Endothelial cell of umbilical vein (primary cell): Measurements from ENCODE around the gene GLI3. TPM values are rescaled to one million over a fixed set of nuclear protein-coding genes. Genes with fewer than 3 reads are reported as not detected.
A peak's percentile ranks its signal among the peaks of the same experiment; 100 is the strongest.

Source experiments
- BruUV-seq: library from RNA; stranded (reverse); fragments of 400-500 nt; replicated peaks from 2 replicates; lab custom pipeline; 2021; lab: Mats Ljungman, UMichigan
- CTCF ChIA-PET: fragments of 300-600, 350-600 bp; sonication (Branson Sonifier 250); formaldehyde crosslinking; loops from one replicate; lab custom pipeline; 2021; ENCODE audit warnings: antibody characterized with exemption, inconsistent platforms; lab: Charles Lee
- POLR2A ChIA-PET: fragments of 300-600, 350-600 bp; sonication (Branson Sonifier 250); formaldehyde crosslinking; loops from one replicate; lab custom pipeline; 2021; ENCODE audit warnings: antibody characterized with exemption, inconsistent platforms; lab: Charles Lee
- DNase-seq: peaks from one replicate; pipeline ENCODE4 v3.0.0-alpha.2; 2011; ENCODE audit warnings: low read depth, low spot score
- FAIRE-seq: peaks from 2 replicates; lab custom pipeline; 2011; peaks lifted over from hg19 to GRCh38; lab: Jason Lieb, UNC
- H2AFZ ChIP-seq: 2 replicates; pipeline ENCODE4 v1.6.0; 2012; ENCODE audit warnings: low read depth, low read length, control low read depth, inconsistent platforms
- H3K27ac ChIP-seq: 2 replicates; pipeline ENCODE4 v1.5.1; 2011; ENCODE audit warnings: low read depth, mild to moderate bottlenecking, control low read depth, low read length, moderate library complexity; ENCODE audit not compliant: insufficient read depth
- H3K27me3 ChIP-seq, 2 experiments: 2 replicates each; pipeline versions ENCODE4 v1.6.0 to v1.6.1; 2011; ENCODE audit warnings: low read length in 2 of 2, mixed read lengths in 1 of 2; ENCODE audit not compliant: control insufficient read depth in 2 of 2, insufficient read depth in 2 of 2
- H3K36me3 ChIP-seq, 2 experiments: 2 replicates in 1 of 2; 3 replicates in 1 of 2; pipeline ENCODE4 v1.5.1; 2011; ENCODE audit warnings: low read length in 2 of 2, mild to moderate bottlenecking in 1 of 2, moderate library complexity in 1 of 2; ENCODE audit not compliant: control insufficient read depth in 2 of 2, insufficient read depth in 2 of 2; ENCODE audit errors: extremely low read depth in 1 of 2
- H3K4me1 ChIP-seq: 3 replicates; pipeline ENCODE4 v1.5.1; 2011; ENCODE audit warnings: mild to moderate bottlenecking, low read length; ENCODE audit not compliant: control insufficient read depth, insufficient read depth; ENCODE audit errors: extremely low read depth
- H3K4me2 ChIP-seq: 2 replicates; pipeline ENCODE4 v1.6.1; 2011; ENCODE audit warnings: low read length, control low read depth, mixed read lengths; ENCODE audit not compliant: insufficient read depth
- H3K4me3 ChIP-seq, 3 experiments: fragments of 200-600 bp in 1 of 3; sonication (generic), shearing (Covaris generic) in 1 of 3; replicated peaks in 1 of 3; 2 replicates each; pipeline ENCODE4 v1.5.1; 2011 to 2016; ENCODE audit warnings: control low read depth in 3 of 3, low read length in 3 of 3, mild to moderate bottlenecking in 2 of 3, inconsistent platforms in 1 of 3, low read depth in 1 of 3, moderate library complexity in 1 of 3; ENCODE audit not compliant: insufficient read depth in 1 of 3
- H3K79me2 ChIP-seq: 2 replicates; pipeline ENCODE4 v1.6.0; 2012; ENCODE audit warnings: low read length, inconsistent platforms; ENCODE audit not compliant: control insufficient read depth, insufficient read depth
- H3K9ac ChIP-seq: replicated peaks from 2 replicates; pipeline ENCODE3; 2011; ENCODE audit warnings: low read length, control low read depth; ENCODE audit not compliant: insufficient read depth; ENCODE audit errors: extremely low read depth
- H3K9me1 ChIP-seq: replicated peaks from 3 replicates; pipeline ENCODE4 v1.6.0; 2011; ENCODE audit warnings: mild to moderate bottlenecking, low read length; ENCODE audit not compliant: control insufficient read depth, insufficient read depth; ENCODE audit errors: extremely low read depth
- H3K9me3 ChIP-seq: replicated peaks from 2 replicates; pipeline ENCODE4 v1.5.1; 2012; ENCODE audit warnings: low read length, inconsistent platforms; ENCODE audit not compliant: control insufficient read depth, insufficient read depth
- H4K20me1 ChIP-seq: replicated peaks from 2 replicates; pipeline ENCODE3; 2011; ENCODE audit warnings: mild to moderate bottlenecking, low read length; ENCODE audit not compliant: control insufficient read depth, insufficient read depth; ENCODE audit errors: extremely low read depth
- CTCF ChIP-seq, 2 donors: IDR thresholded peaks; 1 replicate in 1 of 2; 2 replicates in 1 of 2; pipeline ENCODE4 v1.5.1; 2011; ENCODE audit warnings: low read length in 2 of 2, mild to moderate bottlenecking in 2 of 2, moderate library complexity in 2 of 2, control low read depth in 1 of 2, inconsistent platforms in 1 of 2, low read depth in 1 of 2; ENCODE audit not compliant: insufficient read depth in 1 of 2; ENCODE audit errors: extremely low read depth in 1 of 2
- EZH2 ChIP-seq: IDR thresholded peaks from 2 replicates; pipeline ENCODE4 v1.6.1; 2012; ENCODE audit warnings: borderline replicate concordance, low read depth, mild to moderate bottlenecking, moderate library complexity, low read length, inconsistent platforms; ENCODE audit not compliant: severe bottlenecking
- FOS ChIP-seq: IDR thresholded peaks from 2 replicates; pipeline ENCODE4 v1.6.1; 2011; ENCODE audit warnings: mild to moderate bottlenecking, low read length, moderate library complexity, borderline replicate concordance; ENCODE audit not compliant: insufficient read depth
- GATA2 ChIP-seq: IDR thresholded peaks from 2 replicates; pipeline ENCODE4 v1.7.0; 2011; ENCODE audit warnings: low read depth, mild to moderate bottlenecking, moderate library complexity, mixed read lengths, low read length; ENCODE audit not compliant: insufficient read length, insufficient read depth
- JUN ChIP-seq: IDR thresholded peaks from 2 replicates; pipeline ENCODE4 v1.6.1; 2011; ENCODE audit warnings: borderline replicate concordance, low read depth; ENCODE audit not compliant: insufficient read length, insufficient read depth
- MAX ChIP-seq: IDR thresholded peaks from 2 replicates; pipeline ENCODE4 v1.6.1; 2011; ENCODE audit not compliant: insufficient read depth, insufficient read length
- MYC ChIP-seq: IDR thresholded peaks from one replicate; pipeline ENCODE4 v1.6.1; 2011; ENCODE audit warnings: mild to moderate bottlenecking, low read depth, low read length
- POLR2A ChIP-seq: IDR thresholded peaks from 2 replicates; pipeline ENCODE4 v1.6.1; 2012; ENCODE audit warnings: low read depth, mild to moderate bottlenecking, control low read depth, low read length
- POLR2AphosphoS5 ChIP-seq: IDR thresholded peaks from 2 replicates; pipeline ENCODE4 v1.6.1; 2012; ENCODE audit warnings: low read depth, mild to moderate bottlenecking, control low read depth, low read length, moderate library complexity; ENCODE audit not compliant: insufficient read depth
- dilution Hi-C: fragments of 300-500 bp; cut with MboI; formaldehyde crosslinking; loops from one replicate; pipeline ENCODE4 v1.15.0; 2019; ENCODE audit warnings: low sequenced_read_pairs; ENCODE audit not compliant: extremely low pct_ligation_motif_present
- intact Hi-C: fragments of 100-400 bp; cut with micrococcal nuclease; formaldehyde crosslinking; loops from one replicate; pipeline ENCODE4 v1.10.0; 2022
- polyA plus RNA-seq, 4 experiments: library from polyadenylated mRNA; depleted of rRNA in 3 of 4; stranded (reverse) in 3 of 4; unstranded in 1 of 4; fragments of >200 nt; gene quantifications; 2 replicates each; pipeline versions ENCODE4 v1.2.1 to v1.2.3, GENCODE V29; 2011 to 2012; ENCODE audit warnings: missing spikeins in 1 of 4
- total RNA-seq: library from RNA; stranded (reverse); gene quantifications from 2 replicates; pipeline ENCODE4 v1.2.3, GENCODE V29; 2021

The GLI3 gene
- total and polyA plus RNA-seq, 2 donors (not counting 3 experiments of a cell fraction or from before 2014, with no cell fraction given), result 6.0 to 24.9 TPM

- CTCF ChIA-PET, result interaction anchor here (1.1 to 2.9 kb wide), 4 partner anchors 11 to 876 kb away, joined by 3 to 9 read pairs (median 4); no protein-coding TSS in a partner anchor
- no peak for DNase-seq
- Histone ChIP-seq H2AFZ (no peak overlapping the region), H3K27ac (no peak overlapping the region), H4K20me1 (no peaks in the 10 kb centered on the region), H3K4me1 (no peaks in the 10 kb centered on the region), H3K36me3 (peaks cover 2 to 21% of the 10 kb centered on the region in 2 experiments), H3K9me3 (no peaks in the 10 kb centered on the region), H3K27me3 (no peaks in the 10 kb centered on the region), H3K79me2 (no peaks in the 10 kb centered on the region), H3K9me1 (no peaks in the 10 kb centered on the region), H3K9ac (no peak overlapping the region), H3K4me2 (no peak overlapping the region), H3K4me3 (no peak overlapping the region)
- BruUV-seq, result no TSS peak
- POLR2A ChIA-PET, result no interaction called here
- TF ChIP-seq CTCF (IDR thresholded peaks at IDR 0.05; ENCODE audit: extremely low read depth in 1 of 2, insufficient read depth in 1 of 2, low read depth in 1 of 2, low read length in 2 of 2) (no peak), FOS (peak; percentile 13)
- FAIRE-seq, result no peak
- intact Hi-C loops, result no loop called here
- dilution Hi-C loops, result no loop called here
These were observed 269.9 kb downstream of the GLI3 start for GRCh38 chr7:41967156-41967555.

- Histone ChIP-seq H3K9ac (no peak overlapping the region), H3K9me1 (no peaks in the 10 kb centered on the region), H3K36me3 (peaks cover 2 to 17% of the 10 kb centered on the region in 2 experiments), H3K27ac (no peak overlapping the region), H3K4me3 (no peak overlapping the region), H3K79me2 (no peaks in the 10 kb centered on the region), H2AFZ (no peak overlapping the region), H4K20me1 (no peaks in the 10 kb centered on the region), H3K27me3 (no peaks in the 10 kb centered on the region), H3K9me3 (no peaks in the 10 kb centered on the region), H3K4me1 (no peaks in the 10 kb centered on the region), H3K4me2 (no peak overlapping the region)
- FAIRE-seq (no peak), DNase-seq (no peak)
- TF ChIP-seq FOS, result no peak
- TF ChIP-seq MYC, result no peak
- TF ChIP-seq JUN, result no peak
- TF ChIP-seq MAX, result no peak
- no peak for TF ChIP-seq EZH2
- TF ChIP-seq POLR2A, result no peak
- TF ChIP-seq GATA2, result no peak
- no peak for TF ChIP-seq CTCF (IDR thresholded peaks at IDR 0.05; ENCODE audit: extremely low read depth in 1 of 2, insufficient read depth in 1 of 2, low read depth in 1 of 2, low read length in 2 of 2)
- no peak for TF ChIP-seq POLR2AphosphoS5
- ChIA-PET CTCF (interaction anchor here (1.1 to 2.9 kb wide), 2 partner anchors 12 to 23 kb away, joined by 3 to 9 read pairs; no protein-coding TSS in a partner anchor), POLR2A (no interaction called here)
- no TSS peak for BruUV-seq
- dilution Hi-C loops (no loop called here), intact Hi-C loops (no loop called here)
These were observed 271.0 kb downstream of the GLI3 start for GRCh38 chr7:41965951-41966505.
